Measurements from ENCODE around the gene MS4A7.
"Not testable (repeated sequence)": the region's sequence is repeated elsewhere in the genome, so short reads cannot be mapped to it uniquely, and the experiment has no call there.

The MS4A7 gene

GRCh38 chr11:60378354-60378753 lies at the start of gene MS4A7:
TSS of gene MS4A7 (plus strand) at chr11:60378532. CDS start at chr11:60383142, 4,610 bp downstream.
- Histone ChIP-seq H3K4me3 (peak within 1 kb of the TSS in 5 of 7 experiments; percentile 3 to 22 (median 12)), H3K27ac (peak within 1 kb of the TSS in 14 of 21 experiments; percentile 3 to 77 (median 46))

DNA sequence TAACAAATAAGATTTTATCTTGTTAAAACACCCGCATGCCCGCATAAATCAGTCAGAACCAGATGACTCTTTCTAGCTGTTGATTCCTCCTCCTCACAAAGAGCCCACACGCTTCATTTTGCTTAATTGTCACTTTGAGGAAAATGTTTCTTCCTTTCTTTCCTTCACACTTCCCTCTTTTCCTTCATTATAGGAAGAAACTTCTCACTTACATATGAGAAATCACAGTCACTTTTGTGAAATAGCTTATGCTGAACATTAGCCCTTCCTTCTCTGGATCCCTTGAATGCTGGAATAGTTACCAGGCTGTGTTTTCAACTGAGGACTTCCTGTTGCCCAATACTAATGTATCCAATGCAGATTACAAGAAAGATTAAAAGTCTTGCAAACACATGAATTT lies 45.5 kb upstream of the MS4A7 start:
- Histone ChIP-seq H3K27ac (peak overlapping the region in 1 of 21 experiments; percentile 37), H3K4me3 (no peak overlapping the region)

DNA sequence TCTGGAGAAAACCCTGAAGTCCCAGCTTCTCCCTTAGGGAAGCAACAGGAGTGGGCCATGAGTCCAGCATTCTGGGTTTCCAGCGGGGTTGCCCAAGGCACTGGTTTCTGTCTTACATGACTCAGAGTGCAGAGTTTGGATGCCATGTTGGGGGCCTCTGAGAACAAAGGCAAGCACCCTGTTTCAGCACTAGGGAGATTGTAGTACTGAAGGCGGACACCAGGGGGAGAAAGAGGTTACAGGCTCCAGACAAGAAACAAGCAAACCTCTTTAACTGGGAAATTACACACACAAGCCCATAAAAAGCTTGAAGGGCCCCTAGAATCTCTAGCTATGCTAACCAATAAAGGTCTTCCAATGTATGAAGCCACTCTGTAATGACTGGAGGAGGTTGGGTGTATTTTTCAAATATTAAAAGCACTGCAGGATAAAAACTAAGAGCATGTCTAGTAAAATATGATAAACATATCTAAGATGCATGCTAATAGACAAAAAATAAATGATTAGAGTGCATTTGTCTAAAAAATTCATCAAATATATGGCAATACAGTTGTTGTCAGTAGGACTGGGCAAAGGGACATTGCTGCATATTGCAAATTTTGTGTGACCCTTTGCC lies 44.2 kb upstream of the MS4A7 start:
- Histone ChIP-seq H3K27ac (peak overlapping the region in 3 of 21 experiments; percentile 10 to 43 (median 37)), H3K4me3 (no peak overlapping the region)

DNA sequence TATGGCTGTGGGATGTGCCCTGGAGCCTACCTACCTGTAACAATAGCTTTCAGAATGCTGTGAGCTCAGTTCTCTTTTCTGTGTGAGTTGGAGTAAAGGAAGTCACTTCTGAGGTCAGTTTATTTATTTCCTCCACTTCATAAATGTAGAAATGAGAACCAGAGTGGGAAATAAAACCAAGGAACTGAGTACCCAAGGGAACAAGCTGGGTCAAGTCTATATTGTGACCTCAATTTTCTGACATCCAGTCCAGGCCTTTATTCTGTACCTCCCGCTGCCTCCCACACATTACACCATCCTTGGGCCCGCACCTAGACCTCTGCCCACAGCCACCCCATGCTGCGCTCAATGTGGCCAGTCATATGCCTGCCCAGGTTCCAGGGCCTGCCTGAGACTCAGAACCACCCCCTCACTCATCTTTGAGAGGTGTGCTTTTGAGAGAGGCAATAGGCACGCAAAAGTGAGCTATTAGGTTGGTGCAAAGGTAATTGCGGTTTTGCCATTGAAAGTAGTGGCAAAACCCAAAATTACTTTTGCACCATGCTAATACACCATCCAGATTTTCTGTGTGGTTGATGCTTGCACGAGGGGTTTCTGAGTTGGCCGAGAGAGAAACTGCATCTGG lies 41.5 kb upstream of the MS4A7 start:
- H3K4me3 ChIP-seq: no peak overlapping the region
- no peak overlapping the region for H3K27ac ChIP-seq

- Histone ChIP-seq H3K27ac (no peak overlapping the region), H3K4me3 (no peak overlapping the region)
Measured at GRCh38 chr11:60338053-60338452, 40.3 kb upstream of the MS4A7 start.

GRCh38 chr11:60339356-60339755 lies 39.0 kb upstream of the MS4A7 start:
- no peak overlapping the region for H3K4me3 ChIP-seq
- no peak overlapping the region for H3K27ac ChIP-seq

- no peak overlapping the region for H3K27ac ChIP-seq
- no peak overlapping the region for H3K4me3 ChIP-seq
Measured at GRCh38 chr11:60343094-60343704, 35.1 kb upstream of the MS4A7 start.

DNA sequence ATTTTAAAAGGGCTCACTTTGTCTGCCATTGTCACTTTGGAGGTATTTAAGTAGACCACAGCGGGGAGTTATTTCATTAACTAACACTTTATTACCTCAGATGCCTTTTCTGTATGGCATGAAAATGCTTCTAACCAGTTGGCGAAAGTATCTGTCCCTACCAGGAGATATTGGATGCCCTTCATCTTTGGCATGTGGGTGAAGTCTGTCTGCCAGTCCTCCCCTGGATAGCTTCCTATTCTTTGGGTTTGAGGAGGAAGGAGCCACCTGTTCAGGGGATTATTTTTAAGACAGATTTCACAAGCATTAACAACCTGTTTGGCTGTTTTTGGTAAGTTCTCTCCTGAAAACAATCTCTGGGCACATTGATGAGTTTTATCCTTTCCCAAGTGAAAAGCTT lies 34.2 kb upstream of the MS4A7 start:
- no peak overlapping the region for H3K4me3 ChIP-seq
- H3K27ac ChIP-seq: no peak overlapping the region

- Histone ChIP-seq H3K27ac (no peak overlapping the region), H3K4me3 (no peak overlapping the region)
Measured at GRCh38 chr11:60345489-60345888, 32.8 kb upstream of the MS4A7 start.

DNA sequence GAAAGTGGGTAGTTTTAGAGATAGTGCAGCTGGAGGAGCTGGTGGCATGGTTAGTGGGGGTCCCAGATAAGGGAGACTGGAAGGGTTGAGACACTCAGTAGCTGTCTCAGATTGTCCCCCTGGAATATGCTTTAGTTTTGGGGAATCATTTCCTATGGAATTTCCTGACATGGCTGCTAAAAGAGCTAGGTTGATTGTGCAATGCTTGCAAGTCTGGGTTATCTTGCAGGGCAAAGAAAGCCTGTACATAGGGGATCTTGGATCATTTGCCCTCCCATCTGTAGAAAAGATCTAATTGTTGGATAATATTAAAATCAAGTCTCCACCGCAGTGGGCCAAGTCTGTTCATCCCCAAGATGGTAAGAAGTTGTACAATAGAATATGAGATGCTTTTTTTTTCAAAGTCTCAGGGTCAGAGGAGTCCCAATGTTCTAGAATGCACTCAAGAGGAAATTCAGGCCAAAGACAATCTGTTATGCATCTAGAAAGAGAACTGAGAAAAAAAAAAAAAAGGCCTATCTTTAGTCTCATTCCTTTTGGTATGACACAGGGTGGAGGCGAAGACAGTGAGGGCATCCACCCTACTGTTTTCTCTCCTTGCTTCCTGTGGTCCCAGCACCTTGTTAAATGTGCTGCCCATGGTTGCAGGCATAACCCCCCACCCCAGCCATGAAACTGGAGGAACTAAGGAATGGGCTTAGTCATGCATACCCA lies 31.1 kb upstream of the MS4A7 start:
- Histone ChIP-seq H3K4me3 (no peak overlapping the region), H3K27ac (no peak overlapping the region)

- H3K4me3 ChIP-seq: no peak overlapping the region
- no peak overlapping the region for H3K27ac ChIP-seq
Measured at GRCh38 chr11:60348116-60348515, 30.2 kb upstream of the MS4A7 start.

DNA sequence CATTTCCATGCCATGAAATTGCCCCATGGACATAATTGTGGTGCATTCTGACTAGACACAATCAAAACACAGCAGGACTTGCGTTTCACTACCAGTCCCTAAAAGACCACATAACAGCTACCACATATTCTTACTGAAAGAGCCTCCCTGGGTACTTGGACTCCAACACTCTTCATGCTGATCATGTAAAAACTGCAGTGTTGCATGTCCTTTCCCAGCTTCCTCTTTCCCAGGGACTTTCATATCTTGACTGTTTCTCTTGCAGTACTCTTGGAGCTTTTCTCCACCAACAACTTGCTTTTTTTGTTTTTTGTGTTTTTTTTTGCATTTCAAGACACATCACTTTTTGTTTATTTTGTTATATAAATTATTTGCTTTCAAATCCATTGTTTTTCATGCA lies 28.3 kb upstream of the MS4A7 start:
- no peak overlapping the region for H3K4me3 ChIP-seq
- no peak overlapping the region for H3K27ac ChIP-seq

GRCh38 chr11:60357771-60358170 lies 20.6 kb upstream of the MS4A7 start:
- H3K4me3 ChIP-seq: no peak overlapping the region
- H3K27ac ChIP-seq: no peak overlapping the region

- no peak overlapping the region for H3K4me3 ChIP-seq
- no peak overlapping the region for H3K27ac ChIP-seq
Measured at GRCh38 chr11:60360621-60361020, 17.7 kb upstream of the MS4A7 start.

DNA sequence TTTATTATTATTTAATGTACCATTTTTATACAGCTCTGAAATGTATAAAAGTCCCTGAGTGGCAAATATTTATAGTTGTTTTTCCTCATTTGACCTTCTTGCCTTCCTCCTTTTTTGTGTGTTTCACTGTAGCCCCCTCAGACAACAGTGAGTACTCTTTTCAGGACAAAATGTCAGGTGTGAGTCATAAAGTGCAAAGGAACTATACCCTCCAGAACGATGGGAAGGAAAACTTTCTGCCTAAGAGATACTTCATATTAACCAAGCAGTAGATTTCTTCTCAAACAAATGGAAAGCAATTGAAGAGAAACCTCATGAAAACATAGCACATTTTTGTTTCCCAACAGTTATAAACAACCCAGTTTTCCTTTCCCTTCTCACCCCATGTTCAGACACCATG lies 16.1 kb upstream of the MS4A7 start:
- H3K4me3 ChIP-seq: no peak overlapping the region
- no peak overlapping the region for H3K27ac ChIP-seq

DNA sequence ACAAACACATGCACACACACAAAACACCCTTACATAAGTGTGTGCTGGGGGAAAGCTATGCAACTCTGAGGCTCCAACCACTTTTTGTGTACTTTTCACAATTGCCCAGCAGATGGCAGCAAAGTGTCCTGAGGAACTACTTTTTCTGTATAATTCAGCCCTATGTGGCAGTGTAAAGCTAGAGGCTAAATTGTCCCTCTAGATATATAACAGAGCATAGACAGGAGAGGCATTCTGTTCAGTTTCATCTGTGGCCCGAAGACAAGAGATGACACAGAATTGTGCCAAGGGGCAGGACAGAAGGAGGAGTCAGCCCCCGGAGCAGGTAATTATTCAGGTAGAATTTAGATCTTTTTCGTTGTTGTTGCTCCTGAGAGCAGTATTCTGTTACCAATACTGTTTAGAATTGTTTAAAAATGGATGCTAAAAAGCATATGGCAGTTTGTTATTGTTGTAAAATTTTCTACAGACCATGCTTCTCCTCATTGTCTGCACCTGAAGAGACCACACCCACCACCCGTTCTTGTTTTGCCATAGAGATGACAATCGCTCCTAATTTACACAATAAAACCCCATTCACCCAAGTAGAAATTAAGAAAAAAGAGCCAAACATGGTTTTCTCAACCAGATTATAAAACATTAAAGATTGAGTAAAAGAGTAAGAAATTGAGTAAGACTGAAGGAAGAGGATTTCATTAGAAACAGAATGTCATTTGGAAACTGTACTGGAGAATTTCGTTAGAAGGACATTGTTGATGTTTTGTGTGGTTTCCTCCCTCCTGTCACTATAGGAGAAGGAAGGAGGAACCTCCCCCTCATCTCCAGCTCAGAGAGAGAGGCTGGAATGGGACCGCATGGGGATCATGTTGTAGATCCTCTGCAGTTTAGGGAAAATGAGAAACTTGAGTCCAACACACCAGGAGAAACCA lies 14.5 kb upstream of the MS4A7 start:
- H3K4me3 ChIP-seq: no peak overlapping the region
- peak overlapping the region in 2 of 21 experiments; percentile 4 to 18 for H3K27ac ChIP-seq

DNA sequence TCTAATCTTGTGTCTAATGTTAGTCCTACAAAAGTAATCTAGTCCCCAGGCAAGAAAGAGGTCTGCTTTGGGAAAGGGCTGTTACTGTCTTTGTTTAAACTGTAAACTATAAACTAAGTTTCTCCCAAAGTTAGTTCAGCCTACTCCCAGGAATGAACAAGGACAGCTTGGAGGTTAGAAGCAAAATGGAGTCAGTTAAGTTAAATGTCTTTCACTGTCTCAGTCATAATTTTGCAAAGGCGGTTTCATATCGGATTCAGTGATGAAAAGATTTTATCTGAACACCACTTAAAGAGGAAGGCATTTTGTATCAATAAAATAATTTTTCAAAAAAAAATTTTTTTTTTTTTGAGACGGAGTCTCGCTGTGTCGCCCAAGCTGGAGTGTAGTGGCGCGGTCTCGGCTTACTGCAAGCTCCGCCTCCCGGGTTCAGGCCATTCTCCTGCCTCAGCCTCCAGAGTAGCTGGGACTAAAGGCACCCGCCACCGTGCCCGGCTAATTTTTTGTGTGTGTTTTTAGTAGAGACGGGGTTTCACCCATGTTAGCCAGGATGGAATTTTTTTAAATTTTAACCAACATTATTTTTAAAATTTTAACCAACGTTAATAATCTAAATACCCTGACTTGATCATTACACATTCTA lies 11.9 kb upstream of the MS4A7 start:
- not testable (repeated sequence) for H3K27ac ChIP-seq

DNA sequence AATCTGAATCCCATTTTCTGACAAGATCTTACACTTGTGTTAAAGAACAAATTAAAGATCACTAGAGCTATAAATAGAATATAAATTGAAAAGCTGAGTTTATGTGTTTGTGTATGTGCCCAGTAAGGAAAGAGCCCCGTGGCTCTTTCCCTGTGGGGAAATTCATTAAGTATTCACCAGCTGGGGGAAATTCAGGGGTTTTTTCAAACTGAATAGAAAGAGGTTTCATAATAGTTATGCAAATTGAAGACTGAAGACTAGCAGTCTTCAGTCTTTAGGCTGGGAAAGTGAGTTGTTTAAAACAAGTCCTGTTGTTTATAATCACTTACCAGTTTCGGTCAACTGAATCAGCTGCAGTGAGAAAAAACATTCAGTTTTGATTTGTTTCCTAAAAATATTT lies 11.3 kb upstream of the MS4A7 start:
- no peak overlapping the region for H3K27ac ChIP-seq
- no peak overlapping the region for H3K4me3 ChIP-seq

More for the DNA sequence above, 11.9 kb upstream of the MS4A7 start:
- not testable (repeated sequence) for H3K4me3 ChIP-seq

DNA sequence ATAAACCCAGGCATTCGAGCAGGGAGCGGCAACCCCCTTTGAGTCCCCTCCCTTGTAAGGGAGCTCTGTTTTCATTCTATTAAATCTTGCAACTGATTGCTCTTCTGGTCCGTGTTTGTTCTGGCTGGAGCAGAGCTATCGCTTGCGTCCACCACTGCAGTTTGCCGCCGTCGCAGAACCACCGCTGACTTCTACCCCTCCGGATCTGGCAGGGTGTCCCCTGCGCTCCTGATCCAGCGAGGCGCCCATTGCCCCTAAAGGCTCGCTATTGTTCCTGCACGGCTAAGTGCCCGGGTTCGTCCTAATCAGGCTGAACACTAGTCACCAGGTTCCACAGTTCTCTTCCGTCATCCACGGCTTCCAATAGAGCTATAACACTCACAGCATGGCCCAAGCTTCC lies 10.4 kb upstream of the MS4A7 start:
- Histone ChIP-seq H3K27ac (no peak overlapping the region), H3K4me3 (no peak overlapping the region)

Measured in skin epidermis (tissue), 12 donors.